Measurements from ENCODE around the gene ATP2B2. TPM values are rescaled to one million over a fixed set of nuclear protein-coding genes. Genes with fewer than 3 reads are reported as not detected.

Gene ATP2B2
- total and polyA plus RNA-seq, 2 of the 8 experiments (the other 6 are each of a cell fraction or from before 2014, with no cell fraction given) = 0.14 to 1.2 TPM

- Histone ChIP-seq H3K4me1 (replicated peaks in 1 of 4; ENCODE audit: control insufficient read depth in 3 of 4, insufficient read depth in 4 of 4, low read length in 3 of 4) (peaks cover 0 to under 1% (median 0%) of the 10 kb centered on the region in 4 experiments; a peak in 2 of 7 replicates), H3K23me2 (ENCODE audit: low read depth, low read length) (no peaks in the 10 kb centered on the region), H3K56ac (replicated peaks; ENCODE audit: insufficient read length, low read depth, low read length) (no peak overlapping the region), H3K27me3 (replicated peaks in 1 of 4; ENCODE audit: control insufficient read depth in 3 of 4, extremely low read depth in 1 of 4, insufficient read depth in 3 of 4, low read length in 3 of 4) (no peaks in the 10 kb centered on the region), H3K4ac (replicated peaks; ENCODE audit: insufficient read length, low read depth, low read length) (no peak overlapping the region), H4K8ac (ENCODE audit: extremely low read depth, insufficient read depth, low read length) (no peak overlapping the region), H4K5ac (ENCODE audit: insufficient read length, low read depth, low read length) (no peak overlapping the region), H3K18ac (ENCODE audit: extremely low read depth, low read length) (no peak overlapping the region), H3K9me3 (ENCODE audit: insufficient read depth in 2 of 2, low read depth in 1 of 2, low read length in 1 of 2) (no peaks in the 10 kb centered on the region), H2AFZ (ENCODE audit: low read length) (no peak overlapping the region), H3K14ac (ENCODE audit: insufficient read length) (no peak overlapping the region), H3K36me3 (ENCODE audit: control insufficient read depth in 2 of 4, insufficient read depth in 4 of 4, low read length in 3 of 4) (no peaks in the 10 kb centered on the region), H2BK20ac (ENCODE audit: low read length) (no peak overlapping the region), H4K20me1 (replicated peaks in 1 of 2; ENCODE audit: control insufficient read depth in 1 of 2, insufficient read depth in 2 of 2, low read length in 2 of 2) (peaks cover 0 to 2% of the 10 kb centered on the region in 2 experiments), H3K9ac (replicated peaks in 1 of 4; ENCODE audit: extremely low read depth in 1 of 4, low read depth in 3 of 4, low read length in 3 of 4) (no peak overlapping the region), H3K23ac (ENCODE audit: insufficient read length) (no peak overlapping the region), H2AK5ac (ENCODE audit: low read depth, low read length) (no peak overlapping the region), H4K91ac (replicated peaks; ENCODE audit: insufficient read length, low read length) (no peak overlapping the region), H3K79me2 (ENCODE audit: control insufficient read depth in 1 of 2, insufficient read depth in 2 of 2, low read length in 2 of 2) (no peaks in the 10 kb centered on the region), H3K27ac (ENCODE audit: low read depth, low read length) (no peak overlapping the region), H2BK120ac (replicated peaks; ENCODE audit: low read depth, low read length) (no peak overlapping the region), H2BK15ac (ENCODE audit: low read length) (no peak overlapping the region), H2BK12ac (ENCODE audit: low read depth, low read length) (no peak overlapping the region), H3K79me1 (ENCODE audit: low read depth, low read length) (no peaks in the 10 kb centered on the region), H3K4me3 (ENCODE audit: extremely low read depth in 1 of 4, insufficient read depth in 2 of 4, low read depth in 3 of 4, low read length in 4 of 4) (no peak overlapping the region), H2BK5ac (ENCODE audit: low read depth, low read length) (no peak overlapping the region), H3K4me2 (ENCODE audit: insufficient read depth in 1 of 2, low read depth in 2 of 2, low read length in 2 of 2) (no peak overlapping the region)
- DNase-seq (ENCODE audit: low read depth in 1 of 2, low spot score in 2 of 2) = no peak
- ChIA-PET CTCF (ENCODE audit: partially characterized antibody) (interaction anchor here (0.6 to 1.9 kb wide), 2 partner anchors 9 to 126 kb away, joined by 3 to 9 read pairs; no protein-coding TSS in a partner anchor), POLR2A (ENCODE audit: partially characterized antibody) (no interaction called here)
- FAIRE-seq = no peak
- WGBS, 2 experiments (ENCODE audit: extremely low coverage in 1 of 2, insufficient coverage in 1 of 2, insufficient read length in 1 of 2, insufficient replicate concordance in 2 of 2, low coverage in 1 of 2, low lambda C conversion rate in 2 of 2, missing lambda C conversion rate in 1 of 2) = 63% methylated on average over 1 of the region's 1 CpG; no CpG with 5 or more reads in 1 of the 2 experiments
- TF ChIP-seq HDAC2 (IDR thresholded peaks at IDR 0.05; ENCODE audit: borderline replicate concordance in 1 of 2, low read depth in 2 of 2, low read length in 2 of 2) = no peak
- TF ChIP-seq EZH2 (IDR thresholded peaks at IDR 0.05; ENCODE audit: low read depth, low read length, severe bottlenecking) = no peak
- no peak for TF ChIP-seq GABPA (IDR thresholded peaks at IDR 0.05; ENCODE audit: borderline replicate concordance, insufficient read depth, low read length)
- no peak for TF ChIP-seq SUZ12 (IDR thresholded peaks at IDR 0.05; ENCODE audit: low read length)
- no peak for TF ChIP-seq POLR2A (IDR thresholded peaks at IDR 0.05; ENCODE audit: control extremely low read depth in 1 of 2, low read depth in 2 of 2, low read length in 2 of 2)
- TF ChIP-seq BACH1 (IDR thresholded peaks at IDR 0.05; ENCODE audit: low read length) = no peak
- TF ChIP-seq BRCA1 (IDR thresholded peaks at IDR 0.05; ENCODE audit: low read depth, low read length) = no peak
- no peak for TF ChIP-seq FOSL1 (IDR thresholded peaks at IDR 0.05; ENCODE audit: insufficient read depth, low read depth, low read length)
- no peak for TF ChIP-seq SP4 (IDR thresholded peaks at IDR 0.05; ENCODE audit: low read length)
- TF ChIP-seq, protein P1, sequence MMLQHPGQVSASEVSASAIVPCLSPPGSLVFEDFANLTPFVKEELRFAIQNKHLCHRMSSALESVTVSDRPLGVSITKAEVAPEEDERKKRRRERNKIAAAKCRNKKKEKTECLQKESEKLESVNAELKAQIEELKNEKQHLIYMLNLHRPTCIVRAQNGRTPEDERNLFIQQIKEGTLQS (IDR thresholded peaks at IDR 0.05; ENCODE audit: insufficient read depth, low read depth, low read length) = no peak
- TF ChIP-seq JUND (IDR thresholded peaks at IDR 0.05; ENCODE audit: low read length) = no peak
- no peak for TF ChIP-seq KDM4A (IDR thresholded peaks at IDR 0.05; ENCODE audit: low read depth, low read length, severe bottlenecking)
These were observed 40.2 kb downstream of the ATP2B2 start for GRCh38 chr3:10465161-10465560.

All from H1 (cell line).